WERI-Rb-1 (cell line): Measurements from ENCODE around the gene DHX35.

Experiments used
- DNase-seq: peaks from one replicate; pipeline ENCODE4 v3.0.0-alpha.2; 2020
- H3K27ac ChIP-seq: fragments of 250-450 bp; sonication (Bioruptor Pico); 2 replicates; pipeline ENCODE4 v1.5.1; 2020; ENCODE audit warnings: mild to moderate bottlenecking, moderate library complexity
- H3K27me3 ChIP-seq: fragments of 250-450 bp; sonication (Bioruptor Pico); 2 replicates; pipeline ENCODE4 v1.5.1; 2021; ENCODE audit warnings: mild to moderate bottlenecking, low read depth, moderate library complexity; ENCODE audit not compliant: insufficient read depth, severe bottlenecking
- H3K36me3 ChIP-seq: fragments of 250-450 bp; sonication (Bioruptor Pico); 2 replicates; pipeline ENCODE4 v1.5.1; 2020; ENCODE audit warnings: mild to moderate bottlenecking, moderate library complexity
- H3K4me3 ChIP-seq: 2 replicates; pipeline ENCODE4 v1.5.1; 2011; ENCODE audit warnings: low read depth, mild to moderate bottlenecking, control low read depth, low read length
- H3K9me3 ChIP-seq: fragments of 250-450 bp; sonication (Bioruptor Pico); 2 replicates; pipeline ENCODE4 v1.5.1; 2021; ENCODE audit warnings: mild to moderate bottlenecking, moderate library complexity; ENCODE audit not compliant: severe bottlenecking
- CTCF ChIP-seq: IDR thresholded peaks from 2 replicates; pipeline ENCODE4 v1.5.1; 2011; ENCODE audit warnings: low read depth, mild to moderate bottlenecking, control low read depth, inconsistent platforms, low read length

The DHX35 gene

GRCh38 chr20:38941726-38942389, 20.3 kb upstream of the DHX35 start:
- 0 out of 2 replicates have a peak, but pooled peaks have one; percentile 13 for TF ChIP-seq CTCF
- no peak for DNase-seq
- peaks cover 76% of the 10 kb centered on the region for H3K36me3 ChIP-seq

GRCh38 chr20:38945012-38945411, 17.1 kb upstream of the DHX35 start:
- Histone ChIP-seq H3K9me3 (no peaks in the 10 kb centered on the region), H3K4me3 (no peak overlapping the region), H3K36me3 (peaks cover 90% of the 10 kb centered on the region), H3K27me3 (no peaks in the 10 kb centered on the region), H3K27ac (no peak overlapping the region)
- no peak for DNase-seq
- no peak for TF ChIP-seq CTCF

More at GRCh38 chr20:38941726-38942389, 20.3 kb upstream of the DHX35 start:
- no peaks in the 10 kb centered on the region for H3K27me3 ChIP-seq
- no peaks in the 10 kb centered on the region for H3K9me3 ChIP-seq
- no peak overlapping the region for H3K27ac ChIP-seq
- no peak overlapping the region for H3K4me3 ChIP-seq

- Histone ChIP-seq H3K27me3 (no peaks in the 10 kb centered on the region), H3K36me3 (peaks cover 90% of the 10 kb centered on the region), H3K4me3 (no peak overlapping the region), H3K27ac (no peak overlapping the region), H3K9me3 (no peaks in the 10 kb centered on the region)
- no peak for DNase-seq
- TF ChIP-seq CTCF, result no peak
These were observed 15.3 kb upstream of the DHX35 start for GRCh38 chr20:38946836-38947235.

GRCh38 chr20:38947931-38948362, 14.2 kb upstream of the DHX35 start:
- Histone ChIP-seq H3K36me3 (peaks cover 89% of the 10 kb centered on the region), H3K9me3 (no peaks in the 10 kb centered on the region), H3K4me3 (no peak overlapping the region), H3K27me3 (no peaks in the 10 kb centered on the region), H3K27ac (no peak overlapping the region)
- DNase-seq, result no peak
- TF ChIP-seq CTCF, result no peak

- Histone ChIP-seq H3K27ac (no peak overlapping the region), H3K9me3 (no peaks in the 10 kb centered on the region), H3K4me3 (no peak overlapping the region), H3K36me3 (peaks cover 69% of the 10 kb centered on the region), H3K27me3 (no peaks in the 10 kb centered on the region)
- no peak for TF ChIP-seq CTCF
- DNase-seq, result no peak
These were observed 11.9 kb upstream of the DHX35 start for GRCh38 chr20:38950254-38950653.

GRCh38 chr20:38951611-38952010, 10.5 kb upstream of the DHX35 start:
- Histone ChIP-seq H3K27me3 (no peaks in the 10 kb centered on the region), H3K36me3 (peaks cover 64% of the 10 kb centered on the region), H3K9me3 (no peaks in the 10 kb centered on the region), H3K27ac (no peak overlapping the region), H3K4me3 (no peak overlapping the region)
- TF ChIP-seq CTCF, result no peak
- no peak for DNase-seq
